ENCODE results near the gene ZFPM1. TPM values are rescaled to one million over a fixed set of nuclear protein-coding genes. Genes with fewer than 3 reads are reported as not detected.

ZFPM1 gene
- total and polyA plus RNA-seq, 2 of the 8 experiments (the other 6 are each of a cell fraction or from before 2014, with no cell fraction given), result 0.74 to 4.8 TPM

DNA sequence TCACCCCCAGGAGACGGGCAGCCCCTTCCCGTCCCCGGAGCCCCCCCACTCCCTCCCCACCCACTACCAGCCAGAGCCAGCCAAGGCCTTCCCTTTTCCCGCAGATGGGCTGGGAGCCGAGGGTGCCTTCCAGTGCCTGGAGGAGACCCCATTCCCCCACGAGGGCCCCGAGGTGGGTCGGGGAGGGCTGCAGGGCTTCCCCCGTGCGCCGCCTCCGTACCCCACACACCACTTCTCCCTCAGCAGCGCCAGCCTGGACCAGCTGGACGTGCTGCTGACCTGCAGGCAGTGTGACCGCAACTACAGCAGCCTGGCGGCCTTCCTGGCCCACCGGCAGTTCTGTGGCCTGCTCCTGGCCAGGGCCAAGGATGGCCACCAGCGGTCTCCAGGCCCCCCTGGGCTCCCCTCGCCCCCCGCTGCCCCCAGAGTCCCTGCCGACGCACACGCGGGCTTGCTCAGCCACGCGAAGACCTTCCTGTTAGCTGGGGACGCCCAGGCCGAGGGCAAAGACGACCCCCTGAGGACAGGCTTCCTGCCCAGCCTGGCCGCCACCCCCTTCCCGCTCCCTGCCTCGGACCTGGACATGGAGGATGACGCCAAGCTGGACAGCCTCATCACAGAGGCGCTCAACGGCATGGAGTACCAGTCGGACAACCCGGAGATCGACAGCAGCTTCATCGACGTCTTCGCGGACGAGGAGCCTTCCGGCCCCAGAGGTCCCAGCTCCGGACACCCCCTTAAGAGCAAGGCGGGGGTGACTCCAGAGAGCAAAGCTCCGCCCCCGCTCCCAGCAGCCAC, 23.5 kb upstream of the ZFPM1 start (continued):
- TF ChIP-seq, protein P1, sequence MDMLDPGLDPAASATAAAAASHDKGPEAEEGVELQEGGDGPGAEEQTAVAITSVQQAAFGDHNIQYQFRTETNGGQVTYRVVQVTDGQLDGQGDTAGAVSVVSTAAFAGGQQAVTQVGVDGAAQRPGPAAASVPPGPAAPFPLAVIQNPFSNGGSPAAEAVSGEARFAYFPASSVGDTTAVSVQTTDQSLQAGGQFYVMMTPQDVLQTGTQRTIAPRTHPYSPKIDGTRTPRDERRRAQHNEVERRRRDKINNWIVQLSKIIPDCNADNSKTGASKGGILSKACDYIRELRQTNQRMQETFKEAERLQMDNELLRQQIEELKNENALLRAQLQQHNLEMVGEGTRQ (IDR thresholded peaks at IDR 0.05; ENCODE audit: low read length), result no peak
- TF ChIP-seq ZNF274 (IDR thresholded peaks at IDR 0.05; ENCODE audit: borderline replicate concordance, extremely low read depth, low read length), result no peak
- TF ChIP-seq, protein P2, sequence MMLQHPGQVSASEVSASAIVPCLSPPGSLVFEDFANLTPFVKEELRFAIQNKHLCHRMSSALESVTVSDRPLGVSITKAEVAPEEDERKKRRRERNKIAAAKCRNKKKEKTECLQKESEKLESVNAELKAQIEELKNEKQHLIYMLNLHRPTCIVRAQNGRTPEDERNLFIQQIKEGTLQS (IDR thresholded peaks at IDR 0.05; ENCODE audit: insufficient read depth, low read depth, low read length), result no peak
- no peak for TF ChIP-seq CBX8 (IDR thresholded peaks at IDR 0.05; ENCODE audit: borderline replicate concordance, low read depth, low read length)
